ENCODE measurements around the gene CRIM1.

The CRIM1 gene

GRCh38 chr2:36409935-36410334 is 54.4 kb downstream of the CRIM1 start:
- peak; percentile 3; the same call in 1 of the 3 replicates for ATAC-seq
- TF ChIP-seq OSR1 (CRISPR knock-in tag; IDR thresholded peaks at IDR 0.05) (no peak), ZC3H10 (CRISPR knock-in tag; IDR thresholded peaks at IDR 0.05) (no peak), CSRNP3 (CRISPR knock-in tag; IDR thresholded peaks at IDR 0.05) (no peak), CREB5 (CRISPR knock-in tag; IDR thresholded peaks at IDR 0.05; ENCODE audit: low read depth) (no peak), CSDC2 (CRISPR knock-in tag; IDR thresholded peaks at IDR 0.05) (no peak), ZNF8 (CRISPR knock-in tag; IDR thresholded peaks at IDR 0.05) (no peak)

- ATAC-seq = no peak
- TF ChIP-seq BACH2 (CRISPR knock-in tag; IDR thresholded peaks at IDR 0.05; ENCODE audit: borderline replicate concordance) (no peak), TSHZ2 (CRISPR knock-in tag; IDR thresholded peaks at IDR 0.05) (no peak), GLIS3 (CRISPR knock-in tag; IDR thresholded peaks at IDR 0.05) (no peak), CSDC2 (CRISPR knock-in tag; IDR thresholded peaks at IDR 0.05) (no peak)
Measured at GRCh38 chr2:36410681-36411080, 55.1 kb downstream of the CRIM1 start.

GRCh38 chr2:36411962-36412444 is 56.4 kb downstream of the CRIM1 start:
- peak; percentile 20 for ATAC-seq
- TF ChIP-seq TSHZ2 (CRISPR knock-in tag; IDR thresholded peaks at IDR 0.05) (no peak), PATZ1 (CRISPR knock-in tag; IDR thresholded peaks at IDR 0.05; ENCODE audit: borderline replicate concordance) (peak; percentile 23; the same call in 1 of the 2 replicates), RARB (CRISPR knock-in tag; IDR thresholded peaks at IDR 0.05) (no peak)

- ATAC-seq = no peak; the same call in 2 of the 3 replicates
- TF ChIP-seq BACH2 (CRISPR knock-in tag; IDR thresholded peaks at IDR 0.05; ENCODE audit: borderline replicate concordance) = no peak
- 0 out of 2 replicates have a peak, but pooled peaks have one; percentile 9 for TF ChIP-seq CSDC2 (CRISPR knock-in tag; IDR thresholded peaks at IDR 0.05)
Measured at GRCh38 chr2:36413218-36413617, 57.6 kb downstream of the CRIM1 start.

GRCh38 chr2:36414307-36414706 is 58.7 kb downstream of the CRIM1 start:
- ATAC-seq = no peak
- TF ChIP-seq ZFP3 (CRISPR knock-in tag; IDR thresholded peaks at IDR 0.05) = no peak
- no peak for TF ChIP-seq BACH2 (CRISPR knock-in tag; IDR thresholded peaks at IDR 0.05; ENCODE audit: borderline replicate concordance)
- TF ChIP-seq ZC3H10 (CRISPR knock-in tag; IDR thresholded peaks at IDR 0.05) = no peak
- TF ChIP-seq TSHZ2 (CRISPR knock-in tag; IDR thresholded peaks at IDR 0.05) = no peak
- TF ChIP-seq TCF4 (CRISPR knock-in tag; IDR thresholded peaks at IDR 0.05; ENCODE audit: borderline replicate concordance) = no peak
- no peak for TF ChIP-seq GLIS3 (CRISPR knock-in tag; IDR thresholded peaks at IDR 0.05)
- no peak for TF ChIP-seq PATZ1 (CRISPR knock-in tag; IDR thresholded peaks at IDR 0.05; ENCODE audit: borderline replicate concordance)
- TF ChIP-seq TOX (CRISPR knock-in tag; IDR thresholded peaks at IDR 0.05; ENCODE audit: borderline replicate concordance) = no peak
- no peak for TF ChIP-seq CREB5 (CRISPR knock-in tag; IDR thresholded peaks at IDR 0.05; ENCODE audit: low read depth)
- no peak for TF ChIP-seq PPARA (CRISPR knock-in tag; IDR thresholded peaks at IDR 0.05; ENCODE audit: borderline replicate concordance)
- no peak for TF ChIP-seq ZNF8 (CRISPR knock-in tag; IDR thresholded peaks at IDR 0.05)
